ENCODE data around the gene ARMC2. TPM values are rescaled to one million over a fixed set of nuclear protein-coding genes. Genes with fewer than 3 reads are reported as not detected.

ARMC2 gene
- total RNA-seq, 1 experiment from 2014 or later = 12.6 TPM

GRCh38 chr6:108955329-108955949 lies 107.2 kb downstream of the ARMC2 start:
- no peak for DNase-seq (ENCODE audit: low spot score)
- H3K4me3 ChIP-seq (ENCODE audit: low read depth, low read length, poor library complexity, severe bottlenecking) = no peak overlapping the region
- no peaks in the 10 kb centered on the region for H3K27me3 ChIP-seq (replicated peaks; ENCODE audit: insufficient read depth, low read depth, low read length, poor library complexity)
- POLR2A ChIA-PET (ENCODE audit: low non-redundant PET) = no interaction called here
- no peak overlapping the region for H3K27ac ChIP-seq (ENCODE audit: low read depth, low read length, poor library complexity, severe bottlenecking)
- CTCF ChIA-PET = no interaction called here
- intact Hi-C loops (cut with micrococcal nuclease; ENCODE audit: unreplicated experiment) = no loop called here
- H3K4me1 ChIP-seq (ENCODE audit: insufficient read depth, low read length, poor library complexity, severe bottlenecking) = no peaks in the 10 kb centered on the region
- TF ChIP-seq EZH2 (IDR thresholded peaks at IDR 0.05; ENCODE audit: borderline replicate concordance, low read depth, low read length, poor library complexity, severe bottlenecking) = no peak
- no peak for TF ChIP-seq CTCF (conservative IDR thresholded peaks at IDR 0.05; ENCODE audit: low read depth, low read length)
- H3K36me3 ChIP-seq (ENCODE audit: insufficient read depth, low read length, poor library complexity, severe bottlenecking) = no peaks in the 10 kb centered on the region
- H3K9me3 ChIP-seq (ENCODE audit: low read depth, low read length, poor library complexity, severe bottlenecking) = no peaks in the 10 kb centered on the region
- BruUV-seq (replicated peaks) = no TSS peak

GRCh38 chr6:108957221-108957620 lies 109.0 kb downstream of the ARMC2 start:
- BruUV-seq (replicated peaks) = no TSS peak
- DNase-seq (ENCODE audit: low spot score) = no peak
- H3K27ac ChIP-seq (ENCODE audit: low read depth, low read length, poor library complexity, severe bottlenecking) = no peak overlapping the region
- intact Hi-C loops (cut with micrococcal nuclease; ENCODE audit: unreplicated experiment) = no loop called here
- TF ChIP-seq EZH2 (IDR thresholded peaks at IDR 0.05; ENCODE audit: borderline replicate concordance, low read depth, low read length, poor library complexity, severe bottlenecking) = no peak
- no peak for TF ChIP-seq CTCF (conservative IDR thresholded peaks at IDR 0.05; ENCODE audit: low read depth, low read length)
- ChIA-PET CTCF (no interaction called here), POLR2A (ENCODE audit: low non-redundant PET) (no interaction called here)
- no peaks in the 10 kb centered on the region for H3K9me3 ChIP-seq (ENCODE audit: low read depth, low read length, poor library complexity, severe bottlenecking)
- H3K4me3 ChIP-seq (ENCODE audit: low read depth, low read length, poor library complexity, severe bottlenecking) = no peak overlapping the region
- H3K4me1 ChIP-seq (ENCODE audit: insufficient read depth, low read length, poor library complexity, severe bottlenecking) = no peaks in the 10 kb centered on the region
- H3K36me3 ChIP-seq (ENCODE audit: insufficient read depth, low read length, poor library complexity, severe bottlenecking) = no peaks in the 10 kb centered on the region
- H3K27me3 ChIP-seq (replicated peaks; ENCODE audit: insufficient read depth, low read depth, low read length, poor library complexity) = no peaks in the 10 kb centered on the region

- no peaks in the 10 kb centered on the region for H3K36me3 ChIP-seq (ENCODE audit: insufficient read depth, low read length, poor library complexity, severe bottlenecking)
- no peak overlapping the region for H3K4me3 ChIP-seq (ENCODE audit: low read depth, low read length, poor library complexity, severe bottlenecking)
- no peaks in the 10 kb centered on the region for H3K4me1 ChIP-seq (ENCODE audit: insufficient read depth, low read length, poor library complexity, severe bottlenecking)
- TF ChIP-seq EZH2 (IDR thresholded peaks at IDR 0.05; ENCODE audit: borderline replicate concordance, low read depth, low read length, poor library complexity, severe bottlenecking) = no peak
- TF ChIP-seq CTCF (conservative IDR thresholded peaks at IDR 0.05; ENCODE audit: low read depth, low read length) = no peak
- intact Hi-C loops (cut with micrococcal nuclease; ENCODE audit: unreplicated experiment) = no loop called here
- POLR2A ChIA-PET (ENCODE audit: low non-redundant PET) = no interaction called here
- no TSS peak for BruUV-seq (replicated peaks)
- no peak overlapping the region for H3K27ac ChIP-seq (ENCODE audit: low read depth, low read length, poor library complexity, severe bottlenecking)
- CTCF ChIA-PET = no interaction called here
- no peaks in the 10 kb centered on the region for H3K9me3 ChIP-seq (ENCODE audit: low read depth, low read length, poor library complexity, severe bottlenecking)
- H3K27me3 ChIP-seq (replicated peaks; ENCODE audit: insufficient read depth, low read depth, low read length, poor library complexity) = no peaks in the 10 kb centered on the region
- no peak for DNase-seq (ENCODE audit: low spot score)
Observed at GRCh38 chr6:108958900-108959770, 110.9 kb downstream of the ARMC2 start.
